WTC11 (cell line): Measurements from ENCODE around the gene CREB3L4. TPM values are rescaled to one million over a fixed set of nuclear protein-coding genes. Genes with fewer than 3 reads are reported as not detected.

Source experiments
- ATAC-seq: fragments of 200-7000 bp; cut with Tn5 transposase; 2 replicates; pipeline ENCODE4 v1.10.0; 2021; ENCODE audit warnings: mild to moderate bottlenecking, moderate library complexity
- CTCF ChIA-PET: fragments of 300-600 bp; sonication (Branson Sonifier 250); formaldehyde crosslinking; loops from one replicate; lab custom pipeline; 2021; ENCODE audit warnings: antibody characterized with exemption; lab: Charles Lee
- POLR2A ChIA-PET: fragments of 350-600 bp; sonication (Branson Sonifier 250); formaldehyde crosslinking; loops from one replicate; lab custom pipeline; 2021; ENCODE audit warnings: antibody characterized with exemption; lab: Charles Lee
- DNase-seq: peaks from one replicate; pipeline ENCODE4 v3.0.0; 2021; ENCODE audit warnings: low spot score
- H3K27ac Mint-ChIP-seq: 2 replicates; pipeline ENCODE4 v1.8.0; 2021; ENCODE audit warnings: mixed read lengths
- H3K27me3 Mint-ChIP-seq: 2 replicates; pipeline ENCODE4 v1.8.0; 2021; ENCODE audit warnings: low read depth, mild to moderate bottlenecking, moderate library complexity, mixed read lengths
- H3K36me3 Mint-ChIP-seq: 2 replicates; pipeline ENCODE4 v1.8.0; 2021; ENCODE audit warnings: mixed read lengths
- H3K4me1 Mint-ChIP-seq: 2 replicates; pipeline ENCODE4 v1.8.0; 2022; ENCODE audit warnings: mixed read lengths
- H3K4me3 Mint-ChIP-seq: 2 replicates; pipeline ENCODE4 v1.8.0; 2021; ENCODE audit warnings: mild to moderate bottlenecking, moderate library complexity, mixed read lengths
- H3K9me3 Mint-ChIP-seq: 2 replicates; pipeline ENCODE4 v1.8.0; 2021; ENCODE audit warnings: mixed read lengths
- AR ChIP-seq: fragments of 250-450 bp; sonication (Bioruptor Pico); IDR thresholded peaks from 2 replicates; pipeline ENCODE4 v1.9.0; 2021; ENCODE audit warnings: mild to moderate bottlenecking
- ATF1 ChIP-seq: sonication (generic); formaldehyde crosslinking; IDR thresholded peaks from 2 replicates; pipeline ENCODE4 v1.8.1; 2023; ENCODE audit warnings: mild to moderate bottlenecking, moderate library complexity, missing genetic modification reagents
- ATF2 ChIP-seq: sonication (generic); formaldehyde crosslinking; IDR thresholded peaks from 2 replicates; pipeline ENCODE4 v1.8.1; 2022; ENCODE audit warnings: low read depth, missing genetic modification reagents, borderline replicate concordance
- CREM ChIP-seq: sonication (generic); formaldehyde crosslinking; IDR thresholded peaks from 2 replicates; pipeline ENCODE4 v1.8.1; 2022; ENCODE audit warnings: mild to moderate bottlenecking, missing genetic modification reagents, moderate library complexity
- ESRRA ChIP-seq: sonication (generic); formaldehyde crosslinking; IDR thresholded peaks from 2 replicates; pipeline ENCODE4 v1.8.1; 2022; ENCODE audit warnings: mild to moderate bottlenecking, missing genetic modification reagents, borderline replicate concordance
- FOXP1 ChIP-seq: sonication (generic); formaldehyde crosslinking; IDR thresholded peaks from 2 replicates; pipeline ENCODE4 v1.8.0; 2022; ENCODE audit warnings: missing genetic modification reagents, mild to moderate bottlenecking, moderate library complexity, borderline replicate concordance
- GABPB1 ChIP-seq: sonication (generic); formaldehyde crosslinking; IDR thresholded peaks from 2 replicates; pipeline ENCODE4 v1.8.1; 2023; ENCODE audit warnings: mild to moderate bottlenecking, missing genetic modification reagents
- JAZF1 ChIP-seq: fragments of 250-450 bp; sonication (Bioruptor Pico); IDR thresholded peaks from 2 replicates; pipeline ENCODE4 v1.9.0; 2021; ENCODE audit warnings: moderate library complexity, mild to moderate bottlenecking, inconsistent platforms
- KAT7 ChIP-seq: sonication (generic); formaldehyde crosslinking; IDR thresholded peaks from 2 replicates; pipeline ENCODE4 v1.8.1; 2023; ENCODE audit warnings: missing genetic modification reagents, mild to moderate bottlenecking, borderline replicate concordance
- MXD4 ChIP-seq: fragments of 250-450 bp; sonication (Bioruptor Pico); IDR thresholded peaks from 2 replicates; pipeline ENCODE4 v1.8.0; 2021; ENCODE audit warnings: mild to moderate bottlenecking, moderate library complexity, borderline replicate concordance
- PRDM15 ChIP-seq: sonication (generic); formaldehyde crosslinking; IDR thresholded peaks from 2 replicates; pipeline ENCODE4 v1.8.0; 2022; ENCODE audit warnings: missing genetic modification reagents
- PRRX2 ChIP-seq: fragments of 250-450 bp; sonication (Bioruptor Pico); IDR thresholded peaks from 2 replicates; pipeline ENCODE4 v1.8.0; 2021; ENCODE audit warnings: mild to moderate bottlenecking
- SOX15 ChIP-seq: fragments of 250-450 bp; sonication (Bioruptor Pico); IDR thresholded peaks from 2 replicates; pipeline ENCODE4 v1.9.0; 2021; ENCODE audit warnings: mild to moderate bottlenecking
- ZMAT4 ChIP-seq: fragments of 250-450 bp; sonication (Bioruptor Pico); IDR thresholded peaks from 2 replicates; pipeline ENCODE4 v1.9.0; 2021; ENCODE audit warnings: mild to moderate bottlenecking
- ZNF317 ChIP-seq: sonication (generic); formaldehyde crosslinking; IDR thresholded peaks from 2 replicates; pipeline ENCODE4 v1.8.1; 2023; ENCODE audit warnings: low read depth, mild to moderate bottlenecking, moderate library complexity, missing genetic modification reagents, borderline replicate concordance
- ZNF512 ChIP-seq: sonication (generic); formaldehyde crosslinking; IDR thresholded peaks from 2 replicates; pipeline ENCODE4 v1.8.1; 2022; ENCODE audit warnings: missing genetic modification reagents, borderline replicate concordance
- ZNF532 ChIP-seq: fragments of 250-450 bp; sonication (Bioruptor Pico); IDR thresholded peaks from 2 replicates; pipeline ENCODE4 v1.9.0; 2021; ENCODE audit warnings: mild to moderate bottlenecking, borderline replicate concordance
- total RNA-seq: library from RNA; stranded (reverse); gene quantifications from 3 replicates; pipeline ENCODE4 v1.2.3, GENCODE V29; 2021

The CREB3L4 gene
- total RNA-seq, 1 experiment from 2014 or later = 33.1 TPM

GRCh38 chr1:153937331-153937730 is 30.4 kb upstream of the CREB3L4 start (continued):
- TF ChIP-seq ATF1 (CRISPR knock-in tag) = no peak

GRCh38 chr1:153938996-153939395 is 28.7 kb upstream of the CREB3L4 start:
- Mint-ChIP-seq H3K36me3 (peaks cover 53% of the 10 kb centered on the region), H3K27ac (no peak overlapping the region), H3K4me3 (no peak overlapping the region), H3K4me1 (no peaks in the 10 kb centered on the region), H3K27me3 (no peaks in the 10 kb centered on the region), H3K9me3 (no peaks in the 10 kb centered on the region)
- ATAC-seq (no peak), DNase-seq (no peak)
- CTCF ChIA-PET = no interaction called here
- no peak for TF ChIP-seq ZMAT4 (CRISPR knock-in tag)
- TF ChIP-seq ZNF532 (CRISPR knock-in tag) = no peak
- no peak for TF ChIP-seq CREM (CRISPR knock-in tag)
- no peak for TF ChIP-seq AR (CRISPR knock-in tag)
- no peak for TF ChIP-seq SOX15 (CRISPR knock-in tag)
- no peak for TF ChIP-seq JAZF1 (CRISPR knock-in tag)
- no peak for TF ChIP-seq ZNF317 (CRISPR knock-in tag)
- no peak for TF ChIP-seq PRRX2
- TF ChIP-seq ATF2 (CRISPR knock-in tag) = no peak
- no peak for TF ChIP-seq PRDM15
- TF ChIP-seq ZNF512 (CRISPR knock-in tag) = no peak
- no peak for TF ChIP-seq FOXP1
- TF ChIP-seq MXD4 (CRISPR knock-in tag) = no peak
- TF ChIP-seq GABPB1 (CRISPR knock-in tag) = no peak
- TF ChIP-seq ESRRA (CRISPR knock-in tag) = no peak
- no peak for TF ChIP-seq KAT7 (CRISPR knock-in tag)
- POLR2A ChIA-PET = interaction anchor here (0.7 kb wide), 1 partner anchor 121 kb away, joined by 3 read pairs; no protein-coding TSS in a partner anchor
